Activated CD4-positive, alpha-beta T cell treated with anti-CD3 and anti-CD28 coated beads, Interleukin-2, amount 10 ng/mL, durations not matched to agents 24 days and 14 days (primary cell): ENCODE measurements around the gene HPDL. TPM values are rescaled to one million over a fixed set of nuclear protein-coding genes. Genes with fewer than 3 reads are reported as not detected.
"Not testable (repeated sequence)": the region's sequence is repeated elsewhere in the genome, so short reads cannot be mapped to it uniquely, and the experiment has no call there.

Experiments
- DNase-seq: peaks from one replicate; pipeline ENCODE4 v3.0.0; 2022
- H3K27ac Mint-ChIP-seq: one replicate; pipeline ENCODE4 v1.8.0; 2022; ENCODE audit warnings: mild to moderate bottlenecking, mixed read lengths
- H3K27me3 Mint-ChIP-seq: one replicate; pipeline ENCODE4 v1.8.0; 2022; ENCODE audit warnings: mixed read lengths
- H3K36me3 Mint-ChIP-seq: one replicate; pipeline ENCODE4 v1.8.0; 2022; ENCODE audit warnings: low read depth, mild to moderate bottlenecking, mixed read lengths
- H3K4me1 Mint-ChIP-seq: one replicate; pipeline ENCODE4 v1.8.0; 2021; ENCODE audit warnings: mixed read lengths
- H3K4me3 Mint-ChIP-seq: one replicate; pipeline ENCODE4 v1.8.0; 2022; ENCODE audit warnings: mild to moderate bottlenecking, moderate library complexity, mixed read lengths
- H3K9me3 Mint-ChIP-seq: one replicate; pipeline ENCODE4 v1.8.0; 2021; ENCODE audit warnings: mixed read lengths
- intact Hi-C: fragments of 100-400 bp; cut with micrococcal nuclease; formaldehyde crosslinking; loops from one replicate; pipeline ENCODE4 v1.15.1; 2023
- total RNA-seq: library from RNA; stranded (reverse); gene quantifications from 2 replicates; pipeline ENCODE4 v1.2.3, GENCODE V29; 2022

HPDL gene
- total RNA-seq, 1 donor from 2014 or later = 39.8 TPM

- H3K4me3 Mint-ChIP-seq = no peak overlapping the region
- no peak for DNase-seq
- intact Hi-C loops = no loop called here
- H3K27me3 Mint-ChIP-seq = no peaks in the 10 kb centered on the region
- H3K4me1 Mint-ChIP-seq = peaks cover 6% of the 10 kb centered on the region
- no peak overlapping the region for H3K27ac Mint-ChIP-seq
- no peaks in the 10 kb centered on the region for H3K9me3 Mint-ChIP-seq
- peaks cover 19% of the 10 kb centered on the region for H3K36me3 Mint-ChIP-seq
Measured at GRCh38 chr1:45348966-45349677, 22.4 kb downstream of the HPDL start.

- H3K4me3 Mint-ChIP-seq = no peak overlapping the region
- H3K27ac Mint-ChIP-seq = no peak overlapping the region
- H3K9me3 Mint-ChIP-seq = no peaks in the 10 kb centered on the region
- intact Hi-C loops = no loop called here
- H3K4me1 Mint-ChIP-seq = peaks cover 4% of the 10 kb centered on the region
- H3K27me3 Mint-ChIP-seq = no peaks in the 10 kb centered on the region
- H3K36me3 Mint-ChIP-seq = peaks cover 3% of the 10 kb centered on the region
- no peak for DNase-seq
Measured at GRCh38 chr1:45351508-45351907, 24.8 kb downstream of the HPDL start.

- intact Hi-C loops = no loop called here
- Mint-ChIP-seq H3K4me1 (peaks cover 4% of the 10 kb centered on the region), H3K4me3 (no peak overlapping the region), H3K36me3 (no peaks in the 10 kb centered on the region), H3K9me3 (no peaks in the 10 kb centered on the region), H3K27me3 (no peaks in the 10 kb centered on the region), H3K27ac (no peak overlapping the region)
- DNase-seq = no peak
Measured at GRCh38 chr1:45353685-45354084, 27.0 kb downstream of the HPDL start.

DNA sequence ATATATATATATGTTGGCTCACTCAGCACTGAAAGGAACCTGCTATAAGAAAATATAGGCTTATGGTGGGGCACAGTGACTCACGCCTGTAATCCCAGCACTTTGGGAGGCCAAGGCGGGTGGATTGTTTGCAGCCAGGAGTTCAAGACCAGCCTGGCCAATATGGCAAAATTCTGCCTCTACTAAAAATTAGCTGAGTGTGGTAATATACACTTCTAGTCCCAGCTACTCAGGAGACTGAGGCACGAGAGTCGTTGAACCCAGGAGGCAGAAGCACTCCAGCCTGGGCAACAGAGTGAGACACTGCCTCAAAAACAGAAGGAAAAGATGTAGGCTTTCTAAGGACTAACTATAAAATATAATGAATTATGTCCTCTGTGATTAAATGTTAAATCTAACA lies 28.1 kb downstream of the HPDL start:
- intact Hi-C loops = no loop called here
- DNase-seq = no peak
- H3K27ac Mint-ChIP-seq = no peak overlapping the region
- peaks cover under 1% of the 10 kb centered on the region for H3K4me1 Mint-ChIP-seq
- H3K27me3 Mint-ChIP-seq = no peaks in the 10 kb centered on the region
- H3K4me3 Mint-ChIP-seq = no peak overlapping the region
- H3K9me3 Mint-ChIP-seq = no peaks in the 10 kb centered on the region
- no peaks in the 10 kb centered on the region for H3K36me3 Mint-ChIP-seq

- no peaks in the 10 kb centered on the region for H3K27me3 Mint-ChIP-seq
- no peak for DNase-seq
- intact Hi-C loops = no loop called here
- peaks cover 6% of the 10 kb centered on the region for H3K4me1 Mint-ChIP-seq
- no peaks in the 10 kb centered on the region for H3K9me3 Mint-ChIP-seq
- H3K36me3 Mint-ChIP-seq = no peaks in the 10 kb centered on the region
- no peak overlapping the region for H3K27ac Mint-ChIP-seq
- no peak overlapping the region for H3K4me3 Mint-ChIP-seq
Measured at GRCh38 chr1:45355683-45356082, 29.0 kb downstream of the HPDL start.

DNA sequence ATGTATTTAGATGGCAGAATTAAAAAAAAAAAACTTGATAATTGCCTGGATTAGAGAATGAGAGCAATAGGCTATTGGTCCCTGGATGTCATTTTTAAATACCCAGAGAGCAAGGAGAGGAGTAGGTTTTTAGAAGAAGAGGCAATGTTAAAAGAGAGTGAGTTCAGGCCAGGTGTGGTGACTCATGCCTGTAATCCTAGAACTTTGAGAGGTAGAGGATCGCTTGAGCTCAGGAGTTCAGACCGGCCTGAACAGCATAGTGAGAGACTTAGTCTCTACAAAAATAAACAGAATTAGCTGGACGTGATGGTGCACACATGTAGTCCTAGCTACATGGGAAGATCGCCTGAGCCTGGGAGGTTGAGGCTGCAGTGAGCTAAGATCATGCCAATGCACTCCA lies 29.5 kb downstream of the HPDL start:
- Mint-ChIP-seq H3K4me1 (peaks cover 6% of the 10 kb centered on the region), H3K36me3 (no peaks in the 10 kb centered on the region), H3K4me3 (no peak overlapping the region), H3K9me3 (no peaks in the 10 kb centered on the region), H3K27me3 (no peaks in the 10 kb centered on the region), H3K27ac (no peak overlapping the region)
- intact Hi-C loops = no loop called here
- DNase-seq = no peak

- Mint-ChIP-seq H3K4me1 (peaks cover 6% of the 10 kb centered on the region), H3K27ac (no peak overlapping the region), H3K27me3 (no peaks in the 10 kb centered on the region), H3K9me3 (no peaks in the 10 kb centered on the region), H3K36me3 (no peaks in the 10 kb centered on the region), H3K4me3 (no peak overlapping the region)
- peak; percentile 82 for DNase-seq
- intact Hi-C loops = loop anchor here (1.0 kb wide), 2 partner anchors 133 to 210 kb away; no protein-coding TSS in a partner anchor
Measured at GRCh38 chr1:45359882-45360513, 33.3 kb downstream of the HPDL start.

GRCh38 chr1:45360981-45361380 lies 34.3 kb downstream of the HPDL start:
- not testable (repeated sequence) for H3K4me3 Mint-ChIP-seq, H3K9me3 Mint-ChIP-seq, H3K4me1 Mint-ChIP-seq, H3K27me3 Mint-ChIP-seq, DNase-seq, H3K36me3 Mint-ChIP-seq, H3K27ac Mint-ChIP-seq
- intact Hi-C loops = loop anchor here (1.0 kb wide), 2 partner anchors 132 to 209 kb away; no protein-coding TSS in a partner anchor

DNA sequence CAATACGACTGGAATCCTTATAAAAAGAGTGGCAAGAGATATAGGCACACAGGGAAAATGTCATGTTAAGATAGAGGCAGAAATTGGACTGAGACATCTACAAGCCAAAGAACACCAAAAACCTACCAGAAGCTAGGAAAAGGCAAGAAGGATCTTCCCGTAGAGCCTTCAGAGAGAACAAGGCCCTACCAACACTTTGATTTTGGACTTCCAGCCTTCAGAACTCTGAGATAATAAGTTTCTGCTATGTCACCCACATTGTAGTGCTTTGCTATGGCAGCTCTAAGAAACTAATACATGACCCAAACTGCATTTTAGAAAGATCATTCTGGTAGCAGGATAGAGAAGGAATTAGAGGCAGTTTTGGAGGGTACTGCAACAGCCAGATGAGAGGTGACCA lies 37.6 kb downstream of the HPDL start:
- Mint-ChIP-seq H3K4me1 (peaks cover 6% of the 10 kb centered on the region), H3K36me3 (no peaks in the 10 kb centered on the region), H3K9me3 (no peaks in the 10 kb centered on the region), H3K4me3 (no peak overlapping the region), H3K27me3 (no peaks in the 10 kb centered on the region), H3K27ac (no peak overlapping the region)
- intact Hi-C loops = no loop called here
- no peak for DNase-seq

DNA sequence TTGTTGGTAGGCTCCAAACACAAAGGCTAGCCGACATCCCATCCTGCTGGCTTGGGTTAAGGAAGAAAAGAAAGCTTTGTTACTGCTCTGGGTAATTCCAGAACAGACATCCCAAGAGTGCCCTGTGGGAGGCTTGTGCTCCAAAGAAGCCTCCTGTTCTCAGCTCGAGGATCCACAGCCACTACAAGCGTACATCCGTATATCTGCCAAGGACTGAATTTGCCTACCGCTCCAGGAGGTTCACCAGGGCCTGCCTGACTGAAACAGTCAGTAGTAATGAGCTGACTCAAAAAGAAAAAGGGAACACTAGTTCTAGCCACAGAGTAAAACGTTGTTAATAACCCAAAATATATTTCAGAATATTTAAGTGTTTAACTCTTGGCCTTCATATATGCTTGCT lies 38.4 kb downstream of the HPDL start:
- Mint-ChIP-seq H3K27me3 (no peaks in the 10 kb centered on the region), H3K4me1 (peaks cover 3% of the 10 kb centered on the region), H3K27ac (no peak overlapping the region), H3K36me3 (no peaks in the 10 kb centered on the region), H3K4me3 (no peak overlapping the region), H3K9me3 (no peaks in the 10 kb centered on the region)
- intact Hi-C loops = no loop called here
- no peak for DNase-seq

- H3K27ac Mint-ChIP-seq = no peak overlapping the region
- peaks cover 7% of the 10 kb centered on the region for H3K4me1 Mint-ChIP-seq
- H3K4me3 Mint-ChIP-seq = no peak overlapping the region
- DNase-seq = no peak
- intact Hi-C loops = no loop called here
- no peaks in the 10 kb centered on the region for H3K9me3 Mint-ChIP-seq
- no peaks in the 10 kb centered on the region for H3K36me3 Mint-ChIP-seq
- H3K27me3 Mint-ChIP-seq = no peaks in the 10 kb centered on the region
Measured at GRCh38 chr1:45370575-45370974, 43.9 kb downstream of the HPDL start.

GRCh38 chr1:45373573-45373972 lies 46.9 kb downstream of the HPDL start:
- Mint-ChIP-seq H3K4me3 (no peak overlapping the region), H3K36me3 (no peaks in the 10 kb centered on the region), H3K4me1 (peaks cover 7% of the 10 kb centered on the region), H3K27me3 (no peaks in the 10 kb centered on the region), H3K27ac (no peak overlapping the region), H3K9me3 (no peaks in the 10 kb centered on the region)
- intact Hi-C loops = no loop called here
- DNase-seq = no peak

- no peaks in the 10 kb centered on the region for H3K9me3 Mint-ChIP-seq
- H3K27ac Mint-ChIP-seq = no peak overlapping the region
- no peaks in the 10 kb centered on the region for H3K27me3 Mint-ChIP-seq
- no peak overlapping the region for H3K4me3 Mint-ChIP-seq
- intact Hi-C loops = no loop called here
- no peaks in the 10 kb centered on the region for H3K36me3 Mint-ChIP-seq
- H3K4me1 Mint-ChIP-seq = peaks cover 7% of the 10 kb centered on the region
- no peak for DNase-seq
Measured at GRCh38 chr1:45375104-45376090, 48.7 kb downstream of the HPDL start.

DNA sequence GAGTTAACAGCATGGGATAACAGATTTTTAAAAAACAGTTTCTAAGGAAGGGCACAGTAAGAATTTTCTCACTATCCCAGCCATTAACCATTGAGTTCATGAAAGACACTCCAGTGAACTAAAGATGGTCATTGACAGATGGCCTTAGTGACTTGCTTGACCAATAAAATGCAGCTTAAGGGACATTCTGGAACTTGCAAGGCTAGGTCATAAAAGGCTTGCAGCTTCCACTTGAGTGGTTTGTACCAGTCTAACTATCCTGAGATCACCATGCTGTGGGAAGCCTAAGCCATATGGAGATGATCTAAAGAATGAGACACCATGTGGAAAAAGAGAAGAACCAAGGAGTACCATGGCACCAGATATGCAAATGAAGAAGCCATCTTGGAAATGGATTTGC lies 51.5 kb downstream of the HPDL start:
- Mint-ChIP-seq H3K36me3 (no peaks in the 10 kb centered on the region), H3K27me3 (no peaks in the 10 kb centered on the region), H3K4me3 (no peak overlapping the region), H3K9me3 (no peaks in the 10 kb centered on the region), H3K27ac (no peak overlapping the region), H3K4me1 (peaks cover 2% of the 10 kb centered on the region)
- intact Hi-C loops = no loop called here
- no peak for DNase-seq
